ENCODE data around the gene B4GALT7.
"Not testable (repeated sequence)": the region's sequence is repeated elsewhere in the genome, so short reads cannot be mapped to it uniquely, and the experiment has no call there.

The B4GALT7 gene, protein sequence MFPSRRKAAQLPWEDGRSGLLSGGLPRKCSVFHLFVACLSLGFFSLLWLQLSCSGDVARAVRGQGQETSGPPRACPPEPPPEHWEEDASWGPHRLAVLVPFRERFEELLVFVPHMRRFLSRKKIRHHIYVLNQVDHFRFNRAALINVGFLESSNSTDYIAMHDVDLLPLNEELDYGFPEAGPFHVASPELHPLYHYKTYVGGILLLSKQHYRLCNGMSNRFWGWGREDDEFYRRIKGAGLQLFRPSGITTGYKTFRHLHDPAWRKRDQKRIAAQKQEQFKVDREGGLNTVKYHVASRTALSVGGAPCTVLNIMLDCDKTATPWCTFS

DNA sequence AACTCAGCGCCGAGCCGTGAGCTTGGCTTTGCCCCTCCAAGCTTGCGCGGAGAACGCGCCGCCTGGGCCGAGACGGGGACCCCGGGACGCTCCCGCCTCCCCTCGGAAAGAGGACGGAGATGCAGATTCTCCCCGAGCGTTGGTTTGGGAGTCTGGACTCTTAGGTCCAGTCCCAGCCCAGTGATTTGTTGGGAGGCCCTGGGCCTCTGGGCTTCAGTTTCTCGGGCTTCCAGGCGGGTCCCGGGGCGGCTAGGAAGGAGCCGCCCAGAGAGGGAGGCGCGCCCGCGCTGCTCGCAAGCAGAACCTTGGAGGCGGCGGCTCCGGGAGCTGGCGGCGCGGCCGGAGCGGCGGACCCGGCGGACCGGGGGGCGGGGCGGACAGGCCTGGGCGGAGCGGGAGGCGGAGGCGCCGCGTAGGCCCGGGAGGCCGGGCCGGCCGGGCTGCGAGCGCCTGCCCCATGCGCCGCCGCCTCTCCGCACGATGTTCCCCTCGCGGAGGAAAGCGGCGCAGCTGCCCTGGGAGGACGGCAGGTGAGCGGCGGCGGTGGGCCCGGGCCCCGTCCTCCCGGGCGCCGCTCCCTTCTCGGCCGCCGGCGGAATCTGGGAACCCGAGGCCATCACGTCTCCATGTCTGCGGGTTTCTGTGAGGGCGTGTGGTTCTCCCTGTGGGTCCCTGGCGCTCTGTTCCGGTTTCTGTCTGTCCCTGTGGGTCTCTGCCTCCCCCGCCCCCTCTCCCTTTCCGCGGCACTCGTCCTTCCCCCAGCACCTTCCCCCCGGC, at the start of gene B4GALT7:
B4GALT7 (plus strand) TSS at position 402 of the 777 bp plus-strand sequence; CDS start at position 481, 79 bp downstream.
- DNase-seq (ENCODE audit: low read depth), result peak; percentile 80

DNA sequence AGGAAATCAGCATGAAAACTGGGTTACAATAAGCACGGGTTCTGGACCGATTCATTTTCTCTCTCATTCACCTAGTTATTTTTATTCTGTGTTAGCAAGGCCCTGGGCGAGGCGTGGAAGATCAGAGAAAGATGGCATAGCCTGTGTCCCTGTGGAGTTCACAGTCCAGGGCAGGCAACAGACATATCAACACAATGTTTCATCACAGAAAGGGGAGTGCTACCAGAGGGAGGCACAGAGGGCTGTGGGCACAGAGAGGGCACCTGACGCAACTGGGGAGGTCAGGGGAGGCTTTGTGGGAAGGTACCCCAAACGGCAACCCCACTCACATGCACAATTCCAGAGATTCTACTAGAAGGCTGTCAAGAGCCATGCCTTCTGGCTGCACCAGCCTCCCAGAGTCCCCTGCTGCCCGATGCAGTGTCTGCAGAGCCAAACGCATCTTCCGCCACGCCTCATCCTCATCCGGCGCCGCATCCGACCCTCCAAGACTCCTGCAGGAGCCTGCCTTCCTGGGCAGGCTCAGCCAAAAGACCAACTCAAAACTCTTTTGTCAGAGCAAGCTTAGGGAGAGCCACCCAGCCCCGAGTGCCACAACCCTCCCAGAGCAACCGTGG, 47.0 kb upstream of the B4GALT7 start:
- DNase-seq (ENCODE audit: low read depth), result no peak

DNA sequence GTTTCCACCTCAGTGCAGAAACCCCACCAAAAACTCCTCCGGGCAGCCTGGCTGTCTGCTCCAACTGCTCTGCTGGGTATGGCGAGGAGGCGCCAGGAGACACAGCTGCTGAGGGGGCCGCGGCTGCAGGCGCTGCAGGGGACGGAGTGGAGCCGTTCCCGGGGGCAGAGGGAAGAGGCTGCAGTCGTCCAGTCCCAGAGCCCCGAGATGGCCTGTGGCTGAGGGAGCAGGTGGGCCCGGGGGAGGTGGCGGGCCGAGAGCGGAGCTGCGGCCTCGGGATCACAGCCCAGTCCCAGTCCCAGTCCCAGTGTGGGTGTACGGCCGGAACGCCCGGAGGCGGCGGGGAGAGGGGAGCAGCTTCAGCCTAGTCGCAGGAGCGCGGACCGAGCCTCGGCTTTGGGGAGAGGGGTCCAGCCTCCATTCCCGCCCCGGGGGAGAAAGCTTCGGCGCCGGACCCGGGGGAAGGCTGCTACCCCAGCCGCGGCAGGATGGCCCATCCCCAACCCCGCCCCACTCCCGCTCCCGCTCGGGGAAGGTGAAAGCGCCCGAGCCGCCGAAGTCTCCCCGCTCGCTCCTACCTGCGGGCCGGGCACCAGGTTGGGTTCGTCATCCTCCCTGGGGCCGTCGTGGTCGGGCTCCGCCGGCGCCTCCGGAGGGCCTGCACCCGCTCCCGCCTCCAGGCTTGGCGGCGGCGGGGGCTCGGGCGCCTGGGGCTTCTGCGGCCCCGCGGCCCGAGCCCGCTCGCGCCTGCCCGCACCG, 46.1 kb upstream of the B4GALT7 start:
- peak; percentile 15 for DNase-seq (ENCODE audit: low read depth)

DNA sequence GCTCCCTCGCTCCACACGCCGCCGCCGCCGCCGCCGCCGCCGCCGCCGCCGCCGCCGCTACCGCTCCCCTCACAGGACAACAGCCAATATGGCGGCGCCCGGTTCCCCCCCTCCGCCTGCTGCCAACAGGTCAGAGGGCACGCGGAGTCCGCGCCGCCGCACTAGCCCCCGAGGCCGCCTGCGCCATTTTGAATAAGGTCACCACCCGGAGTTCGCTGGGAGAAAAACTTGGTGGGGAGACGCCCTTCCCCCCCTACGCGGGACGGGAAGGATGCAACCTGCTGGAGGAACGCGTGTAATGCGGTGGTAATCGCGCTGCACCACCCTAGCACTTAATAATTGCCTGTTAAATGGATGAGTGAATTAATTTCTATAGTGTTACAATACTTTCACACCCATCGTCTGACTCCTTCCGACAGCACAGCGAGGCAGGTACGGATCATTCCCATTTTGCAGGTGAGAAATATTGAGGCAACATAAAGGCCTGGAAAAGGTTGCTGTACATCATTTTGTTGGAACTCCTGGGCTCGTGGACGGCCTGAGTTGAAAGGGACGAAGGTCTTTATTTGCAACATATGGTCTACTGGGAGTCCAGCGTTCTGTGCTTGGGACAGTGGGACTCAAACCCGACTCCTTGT, 45.3 kb upstream of the B4GALT7 start, which contains the start of gene FAM193B:
FAM193B (minus strand) TSS at position 90 of the 638 bp plus-strand sequence. CDS start 105 bp downstream, outside the sequence.
- DNase-seq (ENCODE audit: low read depth), result peak; percentile 94

DNA sequence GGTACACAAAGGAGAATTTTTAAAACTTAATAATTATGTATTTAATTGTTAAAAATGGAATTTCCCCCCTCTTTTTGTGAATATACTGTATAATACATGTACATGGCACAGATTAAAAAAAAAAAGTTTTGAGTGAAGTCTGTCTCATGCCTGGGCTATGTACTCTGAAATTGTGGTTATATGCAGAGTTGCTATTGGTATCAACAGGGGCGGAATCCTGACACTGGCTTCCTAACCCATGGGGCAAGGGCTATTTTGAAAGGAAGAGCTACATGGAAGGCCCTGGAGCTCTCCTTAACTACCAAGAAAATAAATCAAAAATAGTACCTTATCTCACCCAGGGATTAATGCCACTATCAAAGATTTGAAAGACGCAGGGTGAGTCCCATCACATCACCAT, 44.7 kb upstream of the B4GALT7 start:
- DNase-seq (ENCODE audit: low read depth), result no peak

DNA sequence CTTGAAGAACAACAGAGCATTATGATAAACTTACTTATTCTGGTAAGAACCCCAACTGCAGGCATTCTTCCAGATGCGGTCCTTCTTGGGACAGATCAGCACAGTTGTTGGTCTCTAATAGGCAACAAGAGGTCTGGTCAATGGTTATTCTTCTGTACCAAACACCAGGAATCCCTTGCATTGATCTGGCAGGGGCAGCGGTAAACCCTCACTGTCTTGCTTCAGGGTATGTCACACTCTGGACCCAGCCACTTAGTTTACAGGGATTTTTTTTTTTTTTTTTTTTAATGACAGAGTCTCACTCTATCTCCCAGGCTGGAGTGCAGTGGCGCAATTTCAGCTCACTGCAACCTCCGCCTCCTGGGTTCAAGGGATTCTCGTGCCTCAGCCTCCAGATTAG, 44.3 kb upstream of the B4GALT7 start:
- DNase-seq (ENCODE audit: low read depth), result no peak

DNA sequence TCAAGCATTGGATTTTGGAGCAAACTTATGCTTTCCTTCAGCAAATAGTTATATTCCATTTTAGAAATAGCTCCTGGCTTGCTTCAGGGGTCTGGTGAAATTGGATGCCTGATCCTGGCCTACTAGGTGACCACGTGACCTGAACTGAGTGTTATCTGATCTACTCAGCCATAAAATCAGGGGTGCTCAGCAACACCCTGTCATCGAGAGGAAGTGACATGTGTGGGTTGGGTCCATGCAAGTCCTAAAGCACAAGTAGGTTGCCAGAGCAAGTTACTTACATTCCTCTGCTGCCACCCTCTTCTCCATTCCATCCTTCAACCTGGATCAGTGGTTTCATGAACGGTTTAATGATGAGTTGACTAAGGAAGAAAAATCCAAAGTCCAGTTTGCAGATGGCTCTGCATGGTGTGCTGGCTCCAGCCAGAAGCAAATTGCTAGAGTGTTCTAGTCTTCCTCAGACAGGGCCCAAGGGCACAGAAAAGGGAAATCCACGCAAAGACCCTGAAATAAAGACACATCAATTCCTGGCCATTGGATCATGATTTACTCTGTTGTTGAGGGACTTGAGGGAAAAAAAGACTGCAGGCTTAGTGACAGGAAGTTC, 42.8 kb upstream of the B4GALT7 start:
- DNase-seq (ENCODE audit: low read depth), result no peak

DNA sequence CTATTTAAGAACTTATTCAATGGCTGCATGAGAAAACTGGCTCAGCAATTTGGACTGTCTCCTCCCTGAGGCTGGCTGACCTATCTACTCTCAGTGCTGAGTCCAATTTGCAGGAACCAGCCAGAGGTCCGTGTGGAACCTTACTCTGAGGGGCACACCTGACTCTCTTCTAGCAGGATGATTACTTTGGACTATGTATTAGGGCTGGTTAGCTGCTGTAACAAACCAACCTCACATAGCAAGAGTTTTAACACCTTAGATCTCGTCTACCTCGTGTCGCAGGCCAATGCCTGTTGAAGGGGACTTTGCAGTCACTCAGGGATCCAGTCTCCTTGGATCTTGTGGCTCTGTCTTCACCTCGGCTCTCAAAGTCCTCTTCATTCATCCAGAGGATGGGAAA, 42.1 kb upstream of the B4GALT7 start:
- DNase-seq (ENCODE audit: low read depth), result no peak

DNA sequence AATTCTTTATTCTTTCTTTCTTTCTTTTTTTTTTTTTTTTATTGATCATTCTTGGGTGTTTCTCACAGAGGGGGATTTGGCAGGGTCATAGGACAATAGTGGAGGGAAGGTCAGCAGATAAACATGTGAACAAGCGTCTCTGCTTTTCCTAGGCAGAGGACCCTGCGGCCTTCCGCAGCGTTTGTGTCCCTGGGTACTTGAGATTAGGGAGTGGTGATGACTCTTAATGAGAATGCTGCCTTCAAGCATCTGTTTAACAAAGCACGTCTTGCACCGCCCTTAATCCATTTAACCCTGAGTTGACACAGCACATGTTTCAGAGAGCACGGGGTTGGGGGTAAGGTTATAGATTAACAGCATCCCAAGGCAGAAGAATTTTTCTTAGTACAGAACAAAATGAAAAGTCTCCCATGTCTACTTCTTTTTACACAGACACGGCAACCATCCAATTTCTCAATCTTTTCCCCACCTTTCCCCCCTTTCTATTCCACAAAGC, 40.4 kb upstream of the B4GALT7 start:
- not testable (repeated sequence) for DNase-seq (ENCODE audit: low read depth)

DNA sequence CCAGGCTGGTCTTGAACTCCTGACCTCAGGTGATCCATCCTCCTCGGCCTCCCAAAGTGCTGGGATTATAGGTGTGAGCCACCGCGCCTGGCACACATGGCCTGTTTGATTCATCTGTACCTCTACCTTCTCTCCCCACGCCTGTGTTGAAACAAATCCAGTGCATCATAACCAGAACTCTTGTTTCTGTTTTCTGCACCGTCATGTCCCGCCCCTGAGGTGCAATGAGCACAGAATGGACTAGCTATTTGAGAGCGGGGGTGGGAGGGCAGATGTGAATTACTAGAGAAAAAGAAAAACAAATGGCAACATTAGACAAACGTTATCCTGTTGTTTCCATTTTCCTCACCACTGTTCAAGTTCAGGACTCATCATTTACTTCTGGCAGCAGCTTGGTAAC, 34.9 kb upstream of the B4GALT7 start:
- DNase-seq (ENCODE audit: low read depth), result no peak

DNA sequence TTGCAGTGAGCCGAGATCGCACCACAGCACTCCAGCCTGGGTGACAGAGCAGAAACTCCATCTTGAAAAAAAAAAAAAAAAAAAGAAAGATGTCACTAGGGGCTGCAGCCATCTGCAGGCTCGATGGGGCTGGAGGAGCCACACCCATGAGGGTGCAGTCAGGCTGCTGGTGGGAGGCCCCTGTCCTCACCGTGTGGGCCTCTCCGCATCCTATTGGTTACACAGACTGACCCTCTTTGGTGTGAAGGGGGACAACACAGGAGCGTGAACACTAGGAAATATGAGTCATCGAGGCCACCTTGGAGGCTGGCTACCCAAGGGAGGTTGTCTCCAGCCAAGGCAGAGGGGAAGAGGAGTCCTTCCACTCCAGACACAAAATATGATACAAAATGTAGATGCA, 31.6 kb upstream of the B4GALT7 start:
- DNase-seq (ENCODE audit: low read depth), result no peak

DNA sequence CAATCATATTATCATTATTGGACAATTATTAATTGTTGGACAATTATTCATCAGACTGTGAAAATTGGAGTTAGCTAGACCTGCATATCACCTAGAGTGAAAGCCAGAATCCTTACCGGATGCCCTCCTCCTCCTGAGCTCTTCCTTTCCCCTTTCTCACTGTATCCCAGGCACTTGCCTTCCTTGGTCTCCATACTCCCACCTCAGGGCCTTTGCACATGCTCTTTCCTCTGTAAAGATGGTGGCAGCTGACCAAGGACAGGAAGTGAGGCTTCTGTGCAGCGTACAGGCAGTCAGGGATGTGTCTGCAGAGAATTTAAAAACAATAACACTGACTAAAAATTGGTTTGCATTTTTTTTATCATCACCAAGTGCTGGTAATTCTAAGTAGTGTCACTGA, 30.0 kb upstream of the B4GALT7 start:
- no peak for DNase-seq (ENCODE audit: low read depth)

DNA sequence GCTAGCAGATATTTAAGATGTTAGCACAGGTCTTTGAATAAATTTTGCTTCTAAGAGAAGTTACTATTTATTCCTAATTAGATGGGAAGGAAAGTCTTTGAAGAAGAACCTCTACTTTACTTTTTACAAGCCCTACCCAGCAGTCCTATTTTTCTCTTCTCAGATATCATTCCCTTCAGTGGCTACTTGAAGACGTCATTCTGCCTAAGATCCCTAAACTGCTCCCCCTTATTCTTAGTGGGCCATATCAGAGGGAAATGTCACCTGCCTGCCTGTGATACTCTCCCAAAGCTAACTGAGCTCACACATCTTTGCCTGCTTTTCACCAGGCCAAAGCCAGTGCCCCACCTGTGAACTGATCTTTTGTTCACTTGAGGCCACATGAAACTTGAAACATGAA, 24.4 kb upstream of the B4GALT7 start:
- no peak for DNase-seq (ENCODE audit: low read depth)

DNA sequence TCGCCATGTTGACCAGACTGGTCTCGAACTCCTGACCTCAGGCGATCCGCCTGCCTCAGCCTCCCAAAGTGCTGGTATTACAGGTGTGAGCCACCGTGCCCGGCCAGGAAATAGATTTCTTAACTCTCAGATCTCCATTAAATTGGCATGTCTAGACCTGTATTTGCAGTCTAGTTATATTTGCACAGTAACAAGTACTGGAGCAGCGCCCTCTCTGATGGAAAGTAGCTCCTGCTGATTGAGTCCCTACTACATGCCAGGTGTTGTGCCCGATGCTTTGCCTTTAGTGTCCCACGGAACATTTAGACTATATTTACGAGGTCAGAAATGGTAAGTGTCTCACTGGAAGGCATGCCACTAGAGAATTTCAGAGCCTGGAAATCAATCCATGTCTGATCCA, 23.8 kb upstream of the B4GALT7 start:
- DNase-seq (ENCODE audit: low read depth), result no peak

DNA sequence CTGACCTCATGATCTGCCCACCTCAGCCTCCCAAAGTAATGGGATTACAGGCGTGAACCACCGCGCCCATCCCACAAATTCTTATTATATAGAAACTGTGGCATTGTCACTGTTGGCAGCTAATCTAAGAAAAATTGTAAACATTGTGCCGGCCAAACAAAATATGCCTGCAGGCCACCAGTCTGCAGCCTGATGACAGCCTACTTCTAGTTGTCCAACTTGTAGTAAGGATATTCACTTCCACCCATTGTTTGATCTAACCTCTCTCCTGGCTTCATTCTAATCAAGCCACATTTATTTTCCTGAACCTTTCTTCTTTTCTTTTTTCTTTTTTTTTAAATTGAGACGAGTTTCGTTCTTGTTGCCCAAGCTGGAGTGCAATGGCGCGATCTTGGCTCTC, 21.6 kb upstream of the B4GALT7 start:
- no peak for DNase-seq (ENCODE audit: low read depth)

DNA sequence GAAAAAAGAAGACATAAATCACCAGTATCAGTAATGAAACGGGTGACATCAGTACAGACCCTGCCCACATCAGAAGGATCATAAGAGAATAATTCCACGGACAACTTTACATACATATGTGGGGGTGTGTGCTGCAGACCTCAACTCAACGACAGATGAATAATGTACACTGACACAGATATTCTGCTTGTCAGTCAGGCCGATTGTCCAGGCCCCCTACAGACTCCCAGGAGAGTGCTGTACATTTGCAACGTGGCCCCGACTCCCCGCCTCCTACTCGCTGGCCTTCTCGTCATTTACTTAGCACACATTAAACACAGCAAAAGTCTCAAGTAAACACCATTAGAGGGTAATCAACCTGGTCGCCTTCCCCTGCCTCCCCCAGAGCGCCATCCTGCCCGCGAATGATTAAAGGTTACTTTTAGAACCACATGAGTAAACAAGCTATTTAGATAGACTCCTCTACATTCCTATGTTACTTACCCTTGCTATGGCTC, 11.5 kb upstream of the B4GALT7 start:
- no peak for DNase-seq (ENCODE audit: low read depth)

DNA sequence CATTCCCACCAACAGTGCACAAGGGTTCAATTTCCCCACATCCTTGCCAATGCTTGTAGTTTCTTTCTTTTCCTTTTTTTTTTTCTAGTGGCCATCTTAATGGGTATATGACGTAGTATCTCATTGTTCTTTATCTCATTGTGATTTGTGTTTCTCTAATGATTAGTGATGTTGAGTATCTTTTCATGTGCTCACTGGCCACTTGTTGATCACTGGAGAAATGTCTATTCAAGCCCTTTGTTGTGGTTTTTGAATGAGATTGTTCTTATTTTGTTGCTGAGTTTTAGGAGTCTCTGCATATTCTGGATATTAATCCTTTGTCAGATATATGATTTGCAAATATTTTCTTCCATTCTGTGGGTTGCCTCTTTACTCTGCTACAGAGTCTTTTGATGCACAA, 9.5 kb upstream of the B4GALT7 start:
- DNase-seq (ENCODE audit: low read depth), result no peak

DNA sequence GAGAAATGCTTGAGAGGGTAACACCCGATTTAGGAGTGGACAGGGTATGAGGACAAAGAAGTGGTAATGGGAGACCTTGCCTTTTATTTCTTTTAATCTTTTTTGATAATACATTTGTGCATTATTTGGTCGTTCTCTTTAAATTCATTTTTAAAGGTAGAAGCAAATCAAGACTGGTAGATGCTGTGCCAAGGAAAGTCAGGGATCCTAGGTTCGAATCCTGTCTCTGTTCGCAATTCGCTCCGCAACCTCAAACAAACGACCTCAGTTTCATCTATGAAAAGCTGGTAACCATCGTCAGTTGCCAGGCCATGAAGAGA, 8.3 kb upstream of the B4GALT7 start:
- no peak for DNase-seq (ENCODE audit: low read depth)

DNA sequence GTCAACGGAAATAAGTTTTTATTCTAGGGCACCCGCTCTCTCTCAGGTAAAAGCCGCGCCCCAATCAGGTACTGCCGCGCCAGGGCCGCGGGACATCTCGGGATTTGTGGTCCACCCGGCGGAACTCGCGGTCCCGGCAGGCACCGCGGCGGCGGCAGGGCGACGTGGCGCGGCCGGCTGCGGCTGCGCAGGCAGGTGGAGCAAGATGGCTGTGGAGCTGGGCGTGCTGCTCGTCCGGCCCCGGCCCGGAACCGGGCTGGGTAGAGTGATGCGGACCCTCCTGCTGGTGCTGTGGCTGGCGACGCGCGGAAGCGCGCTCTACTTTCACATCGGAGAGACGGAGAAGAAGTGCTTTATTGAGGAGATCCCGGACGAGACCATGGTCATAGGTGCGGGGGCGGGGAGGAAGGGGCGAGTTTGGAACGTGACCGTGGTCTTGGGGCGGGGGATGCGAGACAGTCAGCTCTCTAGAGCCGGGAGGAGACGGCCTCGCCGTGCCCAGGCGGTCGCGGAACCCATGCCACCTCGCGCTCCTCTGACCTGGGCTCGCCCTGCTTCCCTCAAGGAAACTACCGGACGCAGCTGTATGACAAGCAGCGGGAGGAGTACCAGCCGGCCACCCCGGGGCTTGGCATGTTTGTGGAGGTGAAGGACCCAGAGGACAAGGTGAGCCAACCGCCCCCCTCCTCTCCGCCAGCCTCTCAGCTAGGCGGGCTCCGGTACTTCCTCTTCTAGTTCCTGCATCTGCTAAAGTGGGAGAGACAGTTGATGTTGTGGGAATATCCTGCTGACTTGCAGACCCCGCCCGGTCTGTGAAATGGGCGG, 7.7 kb upstream of the B4GALT7 start, which contains the start of gene TMED9:
TMED9 (plus strand) TSS at position 194 of the 825 bp plus-strand sequence; CDS start at position 206, 12 bp downstream.
- DNase-seq (ENCODE audit: low read depth), result peak; percentile 78

DNA sequence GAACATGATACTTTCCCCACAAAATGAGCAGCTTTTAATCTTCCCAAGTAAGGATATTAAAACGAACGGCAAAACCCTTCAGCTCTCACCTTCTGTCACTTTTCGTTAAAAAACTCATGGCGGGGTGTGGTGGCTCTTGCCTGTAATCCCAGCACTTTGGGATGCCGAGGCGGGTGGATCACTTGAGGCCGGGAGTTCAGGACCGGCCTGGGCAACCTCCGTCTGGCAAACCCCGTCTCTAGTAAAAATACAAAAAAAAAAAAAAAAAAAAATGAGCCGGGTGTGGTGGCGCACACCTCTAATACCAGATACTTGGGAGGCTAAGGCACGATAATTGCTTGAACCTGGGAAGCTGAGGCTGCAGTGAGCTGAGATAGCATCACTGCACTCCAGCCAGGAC, 7.0 kb upstream of the B4GALT7 start:
- no peak for DNase-seq (ENCODE audit: low read depth)
